ENCODE measurements around the gene POPDC2. TPM values are rescaled to one million over a fixed set of nuclear protein-coding genes. Genes with fewer than 3 reads are reported as not detected.
A peak's percentile ranks its signal among the peaks of the same experiment; 100 is the strongest.

The POPDC2 gene
- total and polyA plus RNA-seq, 10 of the 15 experiments (the other 5 are each of a cell fraction or from before 2014, with no cell fraction given): 1.8 to 12.7 (median 3.5) TPM

DNA sequence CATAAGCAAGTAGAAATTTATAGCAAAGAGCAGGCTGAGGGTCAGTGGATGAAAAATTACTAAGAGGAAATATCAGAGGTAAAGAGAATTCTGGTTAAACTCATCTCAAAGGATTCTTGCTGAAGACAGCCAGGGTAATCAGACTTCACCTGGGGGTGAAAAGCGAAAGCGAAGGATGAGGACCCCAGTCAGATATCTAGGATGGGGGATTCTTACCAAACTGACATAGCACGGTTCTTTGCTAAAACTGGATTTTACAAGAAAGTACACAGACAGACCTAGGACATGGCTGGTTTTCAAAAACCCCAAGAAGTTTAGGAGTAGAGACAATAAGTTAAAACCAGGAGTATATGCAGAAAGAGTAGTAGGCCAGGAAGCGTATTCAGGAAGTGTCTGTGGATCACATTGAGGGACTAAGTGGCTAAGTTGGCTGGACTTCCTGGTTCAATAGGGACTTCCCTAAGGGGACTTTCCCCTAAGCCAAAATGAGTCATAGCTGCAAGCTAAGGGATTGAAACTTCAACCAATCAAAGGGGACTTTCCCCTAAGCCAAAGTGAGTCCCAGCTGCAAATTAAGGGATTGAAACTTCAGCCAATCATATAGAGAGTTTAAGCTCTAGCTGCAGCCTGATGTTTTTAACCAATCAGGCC is 40.0 kb upstream of the POPDC2 start (continued):
- 0 out of 2 replicates have a peak, but pooled peaks have one; percentile 17 for TF ChIP-seq CHD2 (IDR thresholded peaks at IDR 0.05; ENCODE audit: borderline replicate concordance, low read depth, low read length)
- TF ChIP-seq, protein P1, sequence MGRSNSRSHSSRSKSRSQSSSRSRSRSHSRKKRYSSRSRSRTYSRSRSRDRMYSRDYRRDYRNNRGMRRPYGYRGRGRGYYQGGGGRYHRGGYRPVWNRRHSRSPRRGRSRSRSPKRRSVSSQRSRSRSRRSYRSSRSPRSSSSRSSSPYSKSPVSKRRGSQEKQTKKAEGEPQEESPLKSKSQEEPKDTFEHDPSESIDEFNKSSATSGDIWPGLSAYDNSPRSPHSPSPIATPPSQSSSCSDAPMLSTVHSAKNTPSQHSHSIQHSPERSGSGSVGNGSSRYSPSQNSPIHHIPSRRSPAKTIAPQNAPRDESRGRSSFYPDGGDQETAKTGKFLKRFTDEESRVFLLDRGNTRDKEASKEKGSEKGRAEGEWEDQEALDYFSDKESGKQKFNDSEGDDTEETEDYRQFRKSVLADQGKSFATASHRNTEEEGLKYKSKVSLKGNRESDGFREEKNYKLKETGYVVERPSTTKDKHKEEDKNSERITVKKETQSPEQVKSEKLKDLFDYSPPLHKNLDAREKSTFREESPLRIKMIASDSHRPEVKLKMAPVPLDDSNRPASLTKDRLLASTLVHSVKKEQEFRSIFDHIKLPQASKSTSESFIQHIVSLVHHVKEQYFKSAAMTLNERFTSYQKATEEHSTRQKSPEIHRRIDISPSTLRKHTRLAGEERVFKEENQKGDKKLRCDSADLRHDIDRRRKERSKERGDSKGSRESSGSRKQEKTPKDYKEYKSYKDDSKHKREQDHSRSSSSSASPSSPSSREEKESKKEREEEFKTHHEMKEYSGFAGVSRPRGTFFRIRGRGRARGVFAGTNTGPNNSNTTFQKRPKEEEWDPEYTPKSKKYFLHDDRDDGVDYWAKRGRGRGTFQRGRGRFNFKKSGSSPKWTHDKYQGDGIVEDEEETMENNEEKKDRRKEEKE (IDR thresholded peaks at IDR 0.05): no peak
- TF ChIP-seq EED (IDR thresholded peaks at IDR 0.05; ENCODE audit: low read depth): peak; percentile 75
- no peak; the same call in 1 of the 2 replicates for TF ChIP-seq ZBED1 (IDR thresholded peaks at IDR 0.05; ENCODE audit: borderline replicate concordance)
- TF ChIP-seq, protein P2, sequence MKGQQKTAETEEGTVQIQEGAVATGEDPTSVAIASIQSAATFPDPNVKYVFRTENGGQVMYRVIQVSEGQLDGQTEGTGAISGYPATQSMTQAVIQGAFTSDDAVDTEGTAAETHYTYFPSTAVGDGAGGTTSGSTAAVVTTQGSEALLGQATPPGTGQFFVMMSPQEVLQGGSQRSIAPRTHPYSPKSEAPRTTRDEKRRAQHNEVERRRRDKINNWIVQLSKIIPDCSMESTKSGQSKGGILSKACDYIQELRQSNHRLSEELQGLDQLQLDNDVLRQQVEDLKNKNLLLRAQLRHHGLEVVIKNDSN (IDR thresholded peaks at IDR 0.05; ENCODE audit: borderline replicate concordance, extremely low read length, insufficient read depth, low read depth, low read length): no peak
- TF ChIP-seq, protein P3, sequence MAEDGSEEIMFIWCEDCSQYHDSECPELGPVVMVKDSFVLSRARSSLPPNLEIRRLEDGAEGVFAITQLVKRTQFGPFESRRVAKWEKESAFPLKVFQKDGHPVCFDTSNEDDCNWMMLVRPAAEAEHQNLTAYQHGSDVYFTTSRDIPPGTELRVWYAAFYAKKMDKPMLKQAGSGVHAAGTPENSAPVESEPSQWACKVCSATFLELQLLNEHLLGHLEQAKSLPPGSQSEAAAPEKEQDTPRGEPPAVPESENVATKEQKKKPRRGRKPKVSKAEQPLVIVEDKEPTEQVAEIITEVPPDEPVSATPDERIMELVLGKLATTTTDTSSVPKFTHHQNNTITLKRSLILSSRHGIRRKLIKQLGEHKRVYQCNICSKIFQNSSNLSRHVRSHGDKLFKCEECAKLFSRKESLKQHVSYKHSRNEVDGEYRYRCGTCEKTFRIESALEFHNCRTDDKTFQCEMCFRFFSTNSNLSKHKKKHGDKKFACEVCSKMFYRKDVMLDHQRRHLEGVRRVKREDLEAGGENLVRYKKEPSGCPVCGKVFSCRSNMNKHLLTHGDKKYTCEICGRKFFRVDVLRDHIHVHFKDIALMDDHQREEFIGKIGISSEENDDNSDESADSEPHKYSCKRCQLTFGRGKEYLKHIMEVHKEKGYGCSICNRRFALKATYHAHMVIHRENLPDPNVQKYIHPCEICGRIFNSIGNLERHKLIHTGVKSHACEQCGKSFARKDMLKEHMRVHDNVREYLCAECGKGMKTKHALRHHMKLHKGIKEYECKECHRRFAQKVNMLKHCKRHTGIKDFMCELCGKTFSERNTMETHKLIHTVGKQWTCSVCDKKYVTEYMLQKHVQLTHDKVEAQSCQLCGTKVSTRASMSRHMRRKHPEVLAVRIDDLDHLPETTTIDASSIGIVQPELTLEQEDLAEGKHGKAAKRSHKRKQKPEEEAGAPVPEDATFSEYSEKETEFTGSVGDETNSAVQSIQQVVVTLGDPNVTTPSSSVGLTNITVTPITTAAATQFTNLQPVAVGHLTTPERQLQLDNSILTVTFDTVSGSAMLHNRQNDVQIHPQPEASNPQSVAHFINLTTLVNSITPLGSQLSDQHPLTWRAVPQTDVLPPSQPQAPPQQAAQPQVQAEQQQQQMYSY (CRISPR knock-in tag; IDR thresholded peaks at IDR 0.05): no peak
- no peak for TF ChIP-seq CHD4 (IDR thresholded peaks at IDR 0.05)
- TF ChIP-seq, protein P4, sequence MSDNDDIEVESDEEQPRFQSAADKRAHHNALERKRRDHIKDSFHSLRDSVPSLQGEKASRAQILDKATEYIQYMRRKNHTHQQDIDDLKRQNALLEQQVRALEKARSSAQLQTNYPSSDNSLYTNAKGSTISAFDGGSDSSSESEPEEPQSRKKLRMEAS (IDR thresholded peaks at IDR 0.05; ENCODE audit: low read depth, low read length): no peak
- TF ChIP-seq, protein P5, sequence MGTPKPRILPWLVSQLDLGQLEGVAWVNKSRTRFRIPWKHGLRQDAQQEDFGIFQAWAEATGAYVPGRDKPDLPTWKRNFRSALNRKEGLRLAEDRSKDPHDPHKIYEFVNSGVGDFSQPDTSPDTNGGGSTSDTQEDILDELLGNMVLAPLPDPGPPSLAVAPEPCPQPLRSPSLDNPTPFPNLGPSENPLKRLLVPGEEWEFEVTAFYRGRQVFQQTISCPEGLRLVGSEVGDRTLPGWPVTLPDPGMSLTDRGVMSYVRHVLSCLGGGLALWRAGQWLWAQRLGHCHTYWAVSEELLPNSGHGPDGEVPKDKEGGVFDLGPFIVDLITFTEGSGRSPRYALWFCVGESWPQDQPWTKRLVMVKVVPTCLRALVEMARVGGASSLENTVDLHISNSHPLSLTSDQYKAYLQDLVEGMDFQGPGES (IDR thresholded peaks at IDR 0.05): no peak
- TF ChIP-seq KLF5 (IDR thresholded peaks at IDR 0.05; ENCODE audit: partially characterized antibody): no peak
- no peak for TF ChIP-seq RAD51 (IDR thresholded peaks at IDR 0.05)
- TF ChIP-seq ZNF24 (IDR thresholded peaks at IDR 0.05): no peak
- TF ChIP-seq ESRRA (IDR thresholded peaks at IDR 0.05; ENCODE audit: low read length): no peak
- no peak for TF ChIP-seq CBX3 (IDR thresholded peaks at IDR 0.05; ENCODE audit: borderline replicate concordance, low read depth)
- no peak for TF ChIP-seq SREBF2 (IDR thresholded peaks at IDR 0.05; ENCODE audit: low read length)
- TF ChIP-seq EGR1 (IDR thresholded peaks at IDR 0.05; ENCODE audit: borderline replicate concordance in 1 of 2, low read depth in 2 of 2, low read length in 2 of 2): no peak
- TF ChIP-seq, protein P6, sequence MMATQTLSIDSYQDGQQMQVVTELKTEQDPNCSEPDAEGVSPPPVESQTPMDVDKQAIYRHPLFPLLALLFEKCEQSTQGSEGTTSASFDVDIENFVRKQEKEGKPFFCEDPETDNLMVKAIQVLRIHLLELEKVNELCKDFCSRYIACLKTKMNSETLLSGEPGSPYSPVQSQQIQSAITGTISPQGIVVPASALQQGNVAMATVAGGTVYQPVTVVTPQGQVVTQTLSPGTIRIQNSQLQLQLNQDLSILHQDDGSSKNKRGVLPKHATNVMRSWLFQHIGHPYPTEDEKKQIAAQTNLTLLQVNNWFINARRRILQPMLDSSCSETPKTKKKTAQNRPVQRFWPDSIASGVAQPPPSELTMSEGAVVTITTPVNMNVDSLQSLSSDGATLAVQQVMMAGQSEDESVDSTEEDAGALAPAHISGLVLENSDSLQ (IDR thresholded peaks at IDR 0.05): peak; percentile 59
- TF ChIP-seq RELA (IDR thresholded peaks at IDR 0.05; ENCODE audit: borderline replicate concordance, partially characterized antibody): peak; percentile 100
- no peak for TF ChIP-seq NFXL1 (IDR thresholded peaks at IDR 0.05; ENCODE audit: borderline replicate concordance)
- no peak for TF ChIP-seq HDAC2 (IDR thresholded peaks at IDR 0.05)
- TF ChIP-seq IRF4 (IDR thresholded peaks at IDR 0.05; ENCODE audit: low read depth, low read length): peak; percentile 91
